HCT116 (cell line): ENCODE data around the gene CSAD.

ENCODE experiments used
- CBX3 ChIP-seq: IDR thresholded peaks from 2 replicates; pipeline ENCODE4 v1.6.1; 2012; ENCODE audit warnings: low read depth
- CTCF ChIP-seq, 3 experiments: fragments of 200-600 bp in 1 of 3; sonication (generic) in 1 of 3; IDR thresholded peaks in 2 of 3; conservative IDR thresholded peaks in 1 of 3; 2 replicates each; pipeline ENCODE4 v1.5.1; 2012 to 2017; ENCODE audit warnings: low read depth in 2 of 3, low read length in 2 of 3, antibody characterized with exemption in 1 of 3, borderline replicate concordance in 1 of 3, control low read depth in 1 of 3, mild to moderate bottlenecking in 1 of 3, mixed read lengths in 1 of 3, mixed run types in 1 of 3, moderate library complexity in 1 of 3; ENCODE audit not compliant: insufficient read depth in 1 of 3
- EZH2 ChIP-seq: fragments of 200-600 bp; sonication (generic); IDR thresholded peaks from 2 replicates; pipeline ENCODE4 v1.6.1; 2017; ENCODE audit warnings: antibody characterized with exemption, mixed run types

GRCh38 chr12:53122961-53123468 is 57.7 kb downstream of the CSAD start:
- TF ChIP-seq CTCF (IDR thresholded peaks at IDR 0.05 in 2 of 3, conservative IDR thresholded peaks at IDR 0.05 in 1 of 3; ENCODE audit: borderline replicate concordance in 1 of 3, insufficient read depth in 1 of 3, low read depth in 2 of 3, low read length in 2 of 3) (no peak), CBX3 (no peak), EZH2 (no peak)
